Suprapubic skin (tissue), 4 donors: Measurements from ENCODE around the gene HBZ.
A peak's percentile ranks its signal among the peaks of the same experiment; 100 is the strongest.

Experiments used
- EP300 ChIP-seq: sonication (generic); formaldehyde crosslinking; IDR thresholded peaks from one replicate; pipeline ENCODE4 v1.6.1; 2017; ENCODE audit warnings: antibody characterized with exemption
- POLR2A ChIP-seq, 2 donors: fragments of 450-650 bp; IDR thresholded peaks; one replicate each; pipeline ENCODE4 v1.6.1; 2017; ENCODE audit warnings: antibody characterized with exemption in 2 of 2, mild to moderate bottlenecking in 2 of 2, moderate library complexity in 2 of 2
- POLR2AphosphoS5 ChIP-seq, 3 donors: sonication (generic); formaldehyde crosslinking; IDR thresholded peaks; one replicate each; pipeline ENCODE4 v1.6.1; 2017; ENCODE audit warnings: antibody characterized with exemption in 3 of 3
- TF ChIP-seq, protein P1 (sequence below), 2 donors: fragments of 200-600 bp in 1 of 2; fragments of 450-650 bp in 1 of 2; sonication (generic) in 1 of 2; IDR thresholded peaks; one replicate each; pipeline ENCODE4 v1.5.1; 2016 to 2019; ENCODE audit warnings: antibody characterized with exemption in 2 of 2, mild to moderate bottlenecking in 1 of 2, moderate library complexity in 1 of 2

DNA sequence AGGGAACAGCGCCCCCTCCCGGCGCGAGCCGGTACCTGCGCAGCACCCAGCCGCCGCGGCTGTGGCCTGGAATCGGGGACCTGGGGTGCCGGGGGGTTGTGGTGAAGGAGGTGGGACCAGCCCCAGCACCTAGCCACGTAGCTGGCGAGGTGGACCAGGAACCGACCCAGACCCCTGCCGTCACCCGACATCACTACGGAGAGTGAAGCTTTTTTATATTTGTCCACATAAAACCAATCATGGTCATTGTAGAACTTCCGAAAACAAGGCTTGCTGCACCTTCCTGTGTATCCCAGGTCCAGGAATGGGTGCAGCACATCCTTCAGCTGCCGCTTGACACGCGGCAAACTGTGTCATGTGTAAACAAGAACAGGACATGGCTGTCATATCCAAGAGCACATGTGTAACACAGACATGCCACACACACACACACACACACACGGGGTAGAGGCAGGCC lies 29.1 kb downstream of the HBZ start:
- TF ChIP-seq, protein P1, sequence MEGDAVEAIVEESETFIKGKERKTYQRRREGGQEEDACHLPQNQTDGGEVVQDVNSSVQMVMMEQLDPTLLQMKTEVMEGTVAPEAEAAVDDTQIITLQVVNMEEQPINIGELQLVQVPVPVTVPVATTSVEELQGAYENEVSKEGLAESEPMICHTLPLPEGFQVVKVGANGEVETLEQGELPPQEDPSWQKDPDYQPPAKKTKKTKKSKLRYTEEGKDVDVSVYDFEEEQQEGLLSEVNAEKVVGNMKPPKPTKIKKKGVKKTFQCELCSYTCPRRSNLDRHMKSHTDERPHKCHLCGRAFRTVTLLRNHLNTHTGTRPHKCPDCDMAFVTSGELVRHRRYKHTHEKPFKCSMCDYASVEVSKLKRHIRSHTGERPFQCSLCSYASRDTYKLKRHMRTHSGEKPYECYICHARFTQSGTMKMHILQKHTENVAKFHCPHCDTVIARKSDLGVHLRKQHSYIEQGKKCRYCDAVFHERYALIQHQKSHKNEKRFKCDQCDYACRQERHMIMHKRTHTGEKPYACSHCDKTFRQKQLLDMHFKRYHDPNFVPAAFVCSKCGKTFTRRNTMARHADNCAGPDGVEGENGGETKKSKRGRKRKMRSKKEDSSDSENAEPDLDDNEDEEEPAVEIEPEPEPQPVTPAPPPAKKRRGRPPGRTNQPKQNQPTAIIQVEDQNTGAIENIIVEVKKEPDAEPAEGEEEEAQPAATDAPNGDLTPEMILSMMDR (IDR thresholded peaks at IDR 0.05) = peak; percentile 93 to 98
- no peak for TF ChIP-seq POLR2AphosphoS5 (IDR thresholded peaks at IDR 0.05)
- no peak for TF ChIP-seq POLR2A (IDR thresholded peaks at IDR 0.05)
- TF ChIP-seq EP300 = no peak
